A172 (cell line): Measurements from ENCODE around the gene FKBP11. TPM values are rescaled to one million over a fixed set of nuclear protein-coding genes. Genes with fewer than 3 reads are reported as not detected.
A peak's percentile ranks its signal among the peaks of the same experiment; 100 is the strongest.

Source experiments
- DNase-seq: peaks from one replicate; pipeline ENCODE4 v3.0.0-alpha.2; 2015; ENCODE audit warnings: low spot score
- total RNA-seq: library from RNA; depleted of rRNA; stranded (reverse); fragments of >200 nt; shearing (Covaris generic); gene quantifications from 2 replicates; pipeline ENCODE4 v1.2.3, GENCODE V29; 2014

FKBP11 gene
- total RNA-seq, 1 experiment from 2014 or later = 3.3 TPM

DNA sequence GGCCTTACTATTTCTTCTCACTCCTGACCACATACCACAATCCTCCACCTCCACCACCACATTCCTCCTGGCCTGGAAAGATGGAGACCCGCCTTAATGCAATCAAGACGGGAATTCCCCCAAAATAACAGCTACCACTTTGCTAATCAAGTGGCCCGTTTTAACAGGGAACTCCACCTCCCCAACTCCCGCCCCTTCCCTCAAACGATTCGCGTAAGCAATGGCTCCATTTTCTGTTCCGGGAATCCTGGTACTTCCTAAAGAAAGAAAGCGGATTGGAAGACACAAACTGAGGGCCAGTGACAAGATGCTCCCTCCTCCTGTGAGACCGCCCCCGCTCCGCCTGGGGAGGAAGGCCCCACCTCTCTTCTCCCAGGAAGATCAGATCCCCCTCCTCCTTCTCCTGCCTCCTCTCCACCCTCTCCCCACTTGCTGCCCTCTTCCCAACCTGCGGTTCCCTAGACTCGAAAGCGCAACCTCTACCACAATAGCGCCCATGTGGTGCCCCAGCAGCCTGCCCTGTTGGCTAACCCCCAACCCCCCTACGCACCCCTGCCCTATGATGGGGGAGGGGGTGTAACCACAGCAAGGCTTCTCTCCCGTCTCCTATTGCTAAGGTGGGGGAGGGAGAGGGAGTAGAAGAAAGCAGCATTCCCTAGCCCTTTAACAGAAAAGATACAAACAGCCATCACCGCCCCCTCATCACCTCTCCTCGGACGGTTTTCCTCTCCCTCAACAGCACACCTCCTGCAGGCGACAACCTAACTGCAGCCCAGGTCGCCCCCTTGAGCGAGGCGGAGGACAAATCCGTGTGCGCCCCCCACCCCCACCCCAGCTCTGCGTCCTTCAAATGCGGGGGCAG, 31.2 kb upstream of the FKBP11 start:
- DNase-seq = peak; percentile 96

DNA sequence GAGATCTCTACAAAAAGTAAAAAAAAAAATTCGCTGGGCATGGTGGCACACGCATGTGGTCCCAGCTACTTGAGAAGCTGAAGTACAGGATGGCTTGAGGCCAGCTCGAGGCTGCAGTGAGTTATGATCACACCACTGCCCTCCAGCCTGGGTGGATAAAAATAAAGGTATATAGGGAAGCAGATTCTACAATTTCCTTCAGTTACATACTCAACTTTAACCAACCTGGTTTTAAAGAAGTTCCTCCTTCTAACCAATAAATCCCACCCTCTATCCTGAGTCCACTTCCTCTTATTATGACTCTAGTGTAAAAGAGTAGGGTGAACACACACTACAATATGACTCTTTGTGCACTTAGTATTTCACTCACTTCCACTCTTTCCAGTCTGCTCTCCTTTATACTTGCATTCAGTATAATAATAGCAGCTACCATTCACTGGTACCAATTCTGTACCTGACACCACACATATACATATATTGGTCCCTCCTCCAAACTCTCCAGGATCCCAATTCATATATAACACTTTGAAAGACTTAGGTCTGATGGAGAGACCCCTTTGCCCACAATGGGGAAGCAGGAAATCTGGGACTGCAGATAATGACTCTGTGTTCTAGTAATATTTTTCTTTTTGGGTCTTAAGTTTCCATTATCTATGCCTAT, 29.7 kb upstream of the FKBP11 start:
- DNase-seq = no peak

DNA sequence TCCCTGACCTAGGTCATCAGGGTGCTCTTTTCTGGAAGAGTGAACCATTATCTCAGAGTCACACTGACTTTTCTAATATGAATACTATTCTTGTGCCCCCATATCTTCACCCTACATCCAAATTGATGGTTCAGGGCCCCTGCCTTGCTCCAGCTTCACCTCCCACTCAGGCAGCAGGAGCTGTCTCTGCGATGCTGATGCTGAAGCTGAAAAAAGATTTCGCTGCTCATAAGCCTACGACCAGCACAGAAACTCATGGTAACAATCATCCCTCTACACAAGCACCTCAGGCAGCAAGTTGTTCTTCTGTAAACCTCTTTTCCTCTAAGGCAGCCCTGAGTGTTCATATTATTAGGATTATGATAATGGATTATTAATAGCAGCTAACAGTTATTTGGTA, 28.8 kb upstream of the FKBP11 start:
- DNase-seq = no peak

DNA sequence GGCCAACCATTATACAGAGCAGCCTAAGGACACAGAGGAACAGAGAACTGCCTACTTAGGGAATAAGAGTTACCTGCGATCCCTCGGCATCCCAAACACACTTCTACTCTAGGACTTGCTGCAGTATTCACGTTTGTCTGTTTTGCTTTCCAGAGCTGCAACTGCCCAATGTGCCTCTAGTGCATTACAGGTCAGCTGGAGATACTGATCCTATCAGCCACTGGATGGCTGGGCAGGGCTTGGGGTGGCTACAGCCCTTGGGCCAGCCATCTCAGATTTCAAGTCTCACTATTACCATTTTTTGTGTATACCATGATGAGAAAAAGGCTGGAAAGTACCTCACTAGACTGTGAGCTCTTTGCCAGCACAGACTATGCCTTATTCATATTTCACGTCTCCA, 27.4 kb upstream of the FKBP11 start:
- no peak for DNase-seq

DNA sequence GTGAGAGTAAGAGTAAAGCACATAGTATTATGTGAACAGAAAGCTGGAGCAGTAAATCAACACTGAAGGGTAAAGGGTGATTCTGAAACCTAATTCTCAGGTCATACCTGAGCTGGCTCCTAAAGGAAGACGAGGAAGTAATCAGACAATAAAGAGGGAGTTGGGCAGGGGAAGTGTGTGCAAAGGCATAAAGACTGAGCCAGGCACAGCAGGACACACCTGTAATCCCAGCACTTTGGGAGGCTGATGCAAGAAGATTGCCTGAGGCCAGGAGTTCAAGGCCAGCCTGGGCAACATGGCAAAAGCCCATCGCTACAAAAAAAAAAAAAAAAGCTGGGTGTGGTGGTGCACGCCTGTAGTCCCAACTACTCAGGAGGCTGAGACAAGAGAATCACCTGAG, 22.4 kb upstream of the FKBP11 start:
- no peak for DNase-seq

DNA sequence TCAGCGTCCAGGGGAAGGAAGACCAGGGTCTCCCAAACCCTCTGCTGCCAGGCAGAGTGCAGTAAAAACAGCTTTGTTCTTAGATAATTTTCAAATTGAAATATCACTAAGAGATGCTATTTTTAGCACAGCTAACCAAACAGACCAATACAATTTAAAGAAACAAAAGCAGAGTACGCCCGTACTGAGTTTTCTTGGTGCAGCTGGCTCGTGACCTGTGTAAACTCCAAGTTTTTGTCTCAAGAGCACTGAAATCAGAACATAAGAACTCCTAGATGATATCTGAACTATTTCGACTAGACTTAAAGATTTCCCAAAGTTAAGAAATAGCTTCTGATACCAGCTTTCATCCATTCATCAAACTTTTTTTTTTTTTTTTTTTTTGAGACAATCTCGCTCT, 21.7 kb upstream of the FKBP11 start:
- no peak for DNase-seq

DNA sequence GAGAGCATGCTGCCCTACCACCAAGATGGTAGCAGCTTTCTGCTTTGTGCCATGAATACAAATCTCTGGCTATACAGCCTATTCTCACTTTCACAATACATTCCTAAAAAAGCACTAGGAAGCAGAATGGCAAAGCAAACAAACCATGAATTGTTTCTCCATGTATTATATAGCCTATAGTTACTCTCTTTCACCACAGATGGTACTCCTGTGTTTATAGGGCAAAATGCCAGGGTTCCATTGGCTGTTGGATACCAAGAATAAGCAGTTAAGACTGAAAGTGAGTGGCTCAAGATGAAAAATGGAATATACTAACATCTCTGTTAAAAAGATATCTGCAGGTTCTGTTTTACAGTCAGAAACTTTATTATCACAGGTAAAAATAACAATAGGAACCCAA, 20.9 kb upstream of the FKBP11 start:
- no peak for DNase-seq

DNA sequence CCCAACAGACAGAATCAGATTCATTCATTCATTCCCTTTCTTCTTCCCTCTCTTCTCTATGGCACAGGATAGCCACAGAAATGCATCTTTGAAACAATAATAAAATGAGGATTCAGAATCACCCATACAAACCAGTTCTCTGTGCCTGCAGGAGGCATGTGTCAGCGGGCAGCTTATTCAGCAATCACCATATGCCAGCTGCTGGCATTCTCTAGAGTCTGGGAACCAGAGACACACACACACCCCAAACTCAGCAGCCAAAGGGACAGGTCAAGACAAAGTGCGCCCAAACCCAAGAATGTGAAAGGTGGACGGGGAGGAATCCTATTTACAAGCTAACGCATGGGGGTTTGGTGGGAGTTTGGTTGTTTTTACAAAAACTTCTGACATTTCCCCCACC, 17.9 kb upstream of the FKBP11 start:
- DNase-seq = no peak

DNA sequence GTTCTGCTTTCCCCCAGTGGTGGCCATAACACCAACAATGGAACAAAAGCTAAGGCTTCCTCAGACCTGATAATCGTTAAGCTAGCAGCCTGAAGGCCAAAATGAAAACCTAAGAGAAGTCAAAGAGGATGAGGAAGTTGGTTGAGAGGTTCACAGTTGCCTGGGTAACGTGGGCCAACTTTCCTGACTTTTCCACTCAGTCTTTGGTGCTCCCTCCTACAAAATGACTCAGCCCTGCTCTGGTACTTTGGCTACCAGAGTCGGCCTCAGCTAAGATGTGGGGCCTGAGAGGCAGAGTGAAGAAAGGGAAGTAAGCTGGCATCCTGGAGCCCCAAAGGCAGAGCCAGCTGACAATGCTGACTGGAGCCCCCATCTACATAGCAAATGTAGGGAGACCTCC, 14.9 kb upstream of the FKBP11 start:
- DNase-seq = no peak

DNA sequence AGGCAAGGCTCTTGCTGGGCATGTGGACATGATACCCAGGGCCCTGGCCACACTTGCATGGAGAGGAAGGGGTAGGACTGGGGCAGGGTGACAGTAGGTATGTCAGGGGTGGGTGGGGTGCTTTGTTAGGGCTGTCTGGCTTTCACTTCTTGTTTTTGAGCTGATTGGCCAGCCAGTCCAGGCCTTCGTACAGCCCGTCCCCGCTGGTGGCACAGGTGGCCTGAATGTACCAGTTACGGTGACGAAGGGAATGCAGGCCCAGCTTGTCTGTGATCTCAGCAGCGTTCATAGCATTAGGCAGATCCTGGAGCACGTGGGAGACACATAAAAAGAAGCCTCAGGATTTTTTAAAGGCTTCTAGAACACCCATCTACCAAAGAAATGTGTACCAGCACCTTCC, 13.5 kb upstream of the FKBP11 start:
- no peak for DNase-seq

DNA sequence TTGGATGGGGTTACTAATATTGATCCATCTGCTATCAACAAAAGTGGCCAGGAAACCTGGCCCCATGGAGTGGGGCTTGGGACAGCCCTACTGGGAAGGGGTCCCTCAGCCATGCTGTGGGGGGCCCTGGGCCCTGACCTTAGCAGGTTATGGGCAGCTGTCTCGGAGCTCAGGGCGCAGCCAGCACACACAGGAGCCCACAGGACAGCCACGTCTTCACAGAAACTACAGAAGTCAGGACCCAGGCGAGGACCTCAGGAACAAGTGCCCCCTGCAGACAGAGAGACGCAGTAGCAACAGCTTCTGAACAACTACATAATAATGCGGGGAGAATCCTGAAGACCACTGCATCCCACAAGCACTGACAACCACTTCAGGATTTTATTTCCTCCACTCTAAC, 11.9 kb upstream of the FKBP11 start:
- no peak for DNase-seq

DNA sequence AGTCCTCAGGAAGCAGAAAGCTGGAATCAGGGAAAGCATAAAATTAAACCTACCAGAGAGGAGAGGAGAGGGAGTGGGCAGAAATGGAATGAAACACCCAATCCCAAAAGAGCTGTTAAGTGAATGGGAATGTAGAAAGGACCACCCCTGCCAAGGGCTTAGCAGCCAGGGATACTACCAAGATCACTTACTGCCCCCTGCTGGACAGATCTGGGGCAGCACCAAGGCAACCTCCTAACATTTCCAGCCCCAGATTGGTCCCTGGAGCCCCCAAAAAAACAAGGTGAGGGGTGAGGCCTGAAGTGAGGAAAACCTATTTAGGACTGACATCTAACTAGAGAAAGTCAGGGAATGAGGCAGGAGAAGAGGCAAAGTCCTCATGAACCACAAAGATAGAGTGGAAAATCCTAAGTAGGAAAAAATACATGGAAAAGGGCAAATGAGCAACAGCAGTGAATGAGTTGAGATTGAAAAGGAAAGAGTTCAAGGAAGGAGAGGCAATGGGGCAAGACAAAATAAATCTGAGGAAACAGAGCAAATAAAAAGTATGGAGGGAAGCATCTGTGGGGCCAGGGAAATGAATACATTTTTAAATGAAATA, 11.2 kb upstream of the FKBP11 start:
- peak; percentile 59 for DNase-seq

DNA sequence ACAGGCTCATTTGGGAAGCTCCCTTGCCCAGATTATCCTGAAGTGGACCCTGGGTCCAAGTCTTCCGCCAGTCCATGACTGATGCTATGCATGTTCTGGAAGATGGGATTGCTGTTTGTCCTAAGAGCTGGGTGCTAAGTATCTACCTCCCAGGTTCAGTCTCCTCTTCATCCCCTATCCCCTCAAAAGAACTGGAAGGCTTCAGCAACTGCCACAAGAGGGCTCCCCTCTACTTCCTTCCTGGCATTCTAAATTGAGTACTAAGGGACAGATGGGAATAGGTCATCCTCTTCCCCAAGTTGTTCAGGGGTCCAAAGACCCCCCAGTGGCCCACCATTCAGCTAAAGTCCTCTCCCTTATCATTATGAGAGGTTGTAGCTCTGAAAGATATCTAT, 9.0 kb upstream of the FKBP11 start:
- DNase-seq = no peak

DNA sequence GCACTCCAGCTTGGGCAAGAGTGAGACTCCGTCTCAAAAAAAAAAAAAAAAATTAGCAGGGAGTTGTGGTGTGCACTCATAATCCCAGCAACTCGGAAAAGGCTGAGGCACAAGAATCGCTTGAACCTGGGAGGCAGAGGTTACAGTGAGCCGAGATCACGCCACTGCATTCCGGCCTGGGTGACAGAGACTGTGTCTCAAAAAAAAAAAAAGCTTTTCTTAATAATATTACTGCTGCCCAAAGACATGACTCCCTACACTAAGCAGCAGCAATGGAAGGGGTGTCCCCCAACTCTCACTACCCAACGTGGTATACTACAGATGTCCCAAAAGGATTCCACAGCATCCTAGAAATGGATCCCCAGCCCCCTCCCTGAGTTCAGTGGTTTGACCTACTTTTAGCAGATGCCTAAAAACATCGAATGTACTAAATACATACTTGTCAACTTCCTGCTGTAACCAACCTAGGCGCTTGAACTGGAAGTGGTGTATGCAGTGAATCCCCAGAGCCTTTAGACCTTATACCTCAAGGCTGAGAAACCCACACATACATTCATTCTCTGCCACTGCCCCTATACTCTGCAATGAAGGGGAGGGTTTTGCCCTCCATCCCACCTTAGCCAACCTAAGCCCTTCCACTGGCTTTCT, 8.5 kb upstream of the FKBP11 start:
- no peak for DNase-seq

DNA sequence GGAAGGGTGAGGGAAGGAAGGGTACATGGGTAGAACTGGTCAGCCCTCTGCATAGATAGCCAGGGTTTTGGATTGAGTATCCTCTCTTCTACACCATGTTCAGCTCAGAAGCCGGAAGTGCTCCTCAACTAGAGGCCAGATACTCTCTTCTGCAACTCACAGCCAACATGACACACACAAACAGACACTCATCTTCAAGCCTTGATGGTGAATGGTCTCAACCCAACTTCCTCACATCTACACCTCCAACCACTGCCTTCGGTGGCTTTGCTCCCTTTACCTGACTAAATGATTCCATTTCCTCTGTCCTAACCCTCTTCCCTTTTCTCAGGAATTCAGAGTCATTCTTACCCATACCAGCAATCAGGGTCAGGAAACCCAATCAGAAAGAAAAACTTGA, 7.6 kb upstream of the FKBP11 start:
- DNase-seq = no peak

DNA sequence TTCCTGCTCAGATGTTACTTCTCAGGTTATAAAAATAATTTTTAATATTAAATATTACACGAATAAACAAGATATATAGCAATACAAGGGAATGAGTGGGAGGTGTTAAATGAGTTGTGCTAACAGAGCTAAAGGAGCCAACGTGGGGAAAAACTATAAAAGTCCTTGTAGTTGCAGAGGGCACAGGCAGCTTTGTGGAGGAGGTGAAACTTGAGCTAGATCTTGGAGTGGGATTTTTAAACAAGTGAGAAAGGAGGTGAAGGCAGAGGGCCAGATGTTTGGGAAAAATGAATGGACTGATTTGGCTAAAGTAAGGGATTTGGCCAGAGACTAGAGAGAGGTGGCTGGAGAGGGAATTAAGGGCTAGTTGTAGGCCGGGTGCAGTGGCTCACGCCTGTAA, 5.2 kb upstream of the FKBP11 start:
- no peak for DNase-seq

DNA sequence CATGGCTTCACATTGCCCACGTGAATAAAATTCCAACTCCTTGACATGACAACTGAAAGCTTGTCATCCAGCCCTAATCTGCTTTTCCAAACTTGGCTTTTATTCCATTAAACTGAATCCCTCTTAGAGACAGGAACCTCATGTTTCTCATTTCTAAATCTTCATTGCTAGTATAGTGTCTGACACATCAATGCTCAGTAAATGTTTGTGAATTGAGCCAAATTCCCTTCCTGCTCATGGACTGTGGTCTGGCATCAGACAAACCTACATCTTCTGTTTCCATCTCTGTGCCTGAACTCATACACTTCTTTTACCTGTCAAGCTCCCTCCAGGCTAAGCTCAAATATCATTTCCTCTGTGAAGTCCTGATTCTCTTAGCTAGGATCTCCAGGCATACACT, 4.3 kb upstream of the FKBP11 start:
- DNase-seq = no peak

DNA sequence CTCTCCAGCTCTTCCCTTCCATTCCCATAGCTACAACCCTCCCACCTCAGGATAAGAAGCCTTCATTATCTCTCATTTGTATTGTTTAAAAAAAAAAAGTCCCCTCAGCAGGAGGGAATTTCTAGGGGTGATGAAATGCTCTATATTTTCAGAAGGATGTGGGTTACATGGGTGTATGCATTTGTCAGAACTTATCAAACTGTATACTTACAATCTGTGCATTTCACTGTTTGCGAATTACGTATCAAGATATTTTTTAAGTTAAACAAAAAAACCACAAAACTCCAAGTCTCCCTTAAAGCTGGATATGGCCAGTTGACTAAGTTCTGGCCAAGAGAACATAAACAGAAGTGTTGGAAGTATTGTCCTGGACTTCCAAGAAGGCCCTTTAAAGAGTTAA, 2.0 kb upstream of the FKBP11 start:
- DNase-seq = no peak

DNA sequence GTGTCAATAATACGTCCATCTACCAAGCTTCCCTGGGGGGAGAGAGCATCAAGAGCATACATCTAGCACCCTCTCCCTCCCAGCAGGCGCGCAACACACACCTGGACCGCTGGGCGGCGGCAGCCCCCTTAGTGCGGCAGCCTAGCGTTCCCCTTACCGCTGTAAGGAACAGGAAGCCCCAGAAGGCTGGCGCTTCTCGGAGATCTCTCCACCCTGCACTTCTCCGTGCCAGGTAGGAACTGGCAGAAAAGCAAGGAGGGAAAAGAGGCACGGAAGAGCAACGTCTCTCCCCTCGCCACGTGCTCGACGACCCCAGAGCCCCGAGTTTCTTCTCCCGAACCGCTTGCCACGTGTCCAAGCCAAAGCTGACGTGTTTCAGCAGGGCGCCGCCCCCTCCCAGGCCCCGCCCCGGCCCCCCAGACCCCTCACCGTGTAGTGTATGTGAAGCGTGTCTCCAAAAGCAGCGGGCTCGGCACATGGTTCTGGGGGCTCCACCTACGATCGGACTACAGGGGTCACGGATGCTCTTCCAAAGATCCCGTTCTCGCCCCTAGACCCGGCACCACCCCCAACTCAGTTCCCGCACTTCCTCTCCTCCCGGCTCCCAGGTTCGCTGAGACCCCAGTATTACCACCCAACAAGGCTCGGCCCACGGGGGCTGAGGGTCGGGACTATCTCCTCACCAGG, 532 bp downstream of the FKBP11 start:
- DNase-seq = no peak

DNA sequence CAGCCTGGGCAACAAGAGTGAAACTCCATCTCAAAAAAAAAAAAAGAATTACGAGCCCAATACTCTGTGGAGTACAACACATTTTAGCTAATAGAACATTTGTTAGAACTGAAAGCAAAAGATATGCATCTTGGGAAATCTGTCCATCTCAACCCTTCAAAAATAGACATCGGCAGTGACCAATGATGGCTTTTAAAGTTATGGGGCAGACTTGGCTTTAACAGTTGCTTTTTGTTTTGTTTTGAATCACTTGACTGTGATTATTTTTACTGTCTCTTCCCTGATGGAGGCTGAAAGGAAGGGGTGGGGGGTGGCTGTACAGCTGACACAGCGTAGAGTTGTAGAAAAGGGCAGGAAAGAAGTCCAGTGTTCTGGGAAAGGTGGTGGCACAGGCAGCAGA, 2.2 kb downstream of the FKBP11 start:
- DNase-seq = no peak

DNA sequence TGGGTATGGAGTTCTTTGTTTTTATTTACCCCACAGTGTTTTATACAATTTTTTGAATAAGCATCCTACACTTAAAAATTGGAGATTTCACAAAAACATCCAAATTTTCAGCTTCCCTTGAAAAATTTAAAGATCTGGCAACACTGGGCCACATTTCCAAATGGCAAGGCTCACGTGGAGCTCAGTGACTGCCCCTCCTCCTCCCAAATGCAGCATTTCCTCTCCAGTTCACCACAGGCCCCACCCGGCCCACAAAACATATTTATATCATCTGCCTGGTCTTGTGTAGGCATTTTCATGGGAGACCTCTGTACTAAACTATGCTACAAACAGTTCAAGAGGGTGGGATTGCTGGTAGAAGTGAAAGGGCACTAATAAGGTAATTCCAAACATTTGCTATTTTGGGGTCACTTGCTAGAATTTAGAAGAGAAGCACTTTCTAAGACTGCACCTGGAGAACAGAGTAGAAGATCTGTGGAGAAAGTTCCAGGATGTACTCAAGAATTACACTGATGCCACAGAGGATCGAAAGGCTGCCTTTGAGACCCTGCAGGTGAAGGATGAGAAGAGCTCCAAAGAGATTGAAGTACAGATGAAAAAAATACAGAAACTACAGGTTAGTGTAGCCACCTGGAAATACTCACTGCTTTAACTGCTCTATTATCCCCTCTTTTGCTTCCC, 7.3 kb downstream of the FKBP11 start:
- no peak for DNase-seq

DNA sequence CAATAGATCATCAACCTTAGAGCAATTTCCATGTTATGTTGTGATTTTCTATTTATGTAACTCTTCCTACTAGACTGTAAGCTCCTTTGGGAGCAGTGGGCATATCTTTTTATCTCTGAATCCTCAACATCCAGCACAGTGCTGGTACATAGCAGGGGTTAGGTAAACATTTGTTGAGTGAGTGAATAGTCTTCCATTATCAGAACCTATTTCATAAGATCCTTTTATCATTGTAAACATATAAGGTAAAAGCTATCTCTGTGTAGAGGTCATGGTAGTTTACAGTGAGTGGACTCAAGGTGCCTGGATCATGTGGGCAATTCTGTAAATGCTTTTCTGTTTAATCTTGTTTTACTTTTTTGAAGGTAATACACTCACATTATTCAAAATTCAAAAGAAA, 15.1 kb downstream of the FKBP11 start:
- no peak for DNase-seq
